Heart left ventricle (tissue), 13 donors: ENCODE results near the gene HDAC7.

Source experiments
- CTCF ChIP-seq, 12 donors: fragments of 200-600 bp; sonication (generic) in 4 of 12; IDR thresholded peaks; one replicate each; pipeline versions ENCODE4 v1.5.0 to v1.8.0; 2018 to 2022; ENCODE audit warnings: antibody characterized with exemption in 12 of 12, mild to moderate bottlenecking in 5 of 12
- POLR2A ChIP-seq, 2 donors: fragments of 450-650 bp; IDR thresholded peaks; one replicate each; pipeline ENCODE4 v1.6.1; 2017; ENCODE audit warnings: antibody characterized with exemption in 2 of 2, mild to moderate bottlenecking in 2 of 2, moderate library complexity in 2 of 2
- donor health status: ischemic (EF 13 %, LVEDD 7.1; RV severe dilation, severe dysfunction).
- donor health status: DM: no; HTN: yes; CAD: no.
- donor health status: DM: no; HTN: no; CAD: no.
- donor health status: ischemic (EF 25% LVEDD 6.9; RV normal size, moderate dysfunction).
- donor health status: ischemic (EF 25% LVEDD 5.7; RV mildly dilated, moderate dysfunction).
- donor health status: ischemic (EF 35%, LVEDD 5.7; RV mildly dilated, moderate dysfunction).
- donor health status: nonischemic (EF 11% LVEDD 7.7; RV severe dilation, severe dysfunction).
- donor health status: DM: yes; HTN: yes; CAD: no.
- donor health status: PGD.
- donor health status: ischemic (EF 29% LVEDD 5.4; RV normal size, mild dysfunction).
- donor health status: nonischemic (EF 23%, LVEDD 6.1; RV moderate dilation, normal function).

DNA sequence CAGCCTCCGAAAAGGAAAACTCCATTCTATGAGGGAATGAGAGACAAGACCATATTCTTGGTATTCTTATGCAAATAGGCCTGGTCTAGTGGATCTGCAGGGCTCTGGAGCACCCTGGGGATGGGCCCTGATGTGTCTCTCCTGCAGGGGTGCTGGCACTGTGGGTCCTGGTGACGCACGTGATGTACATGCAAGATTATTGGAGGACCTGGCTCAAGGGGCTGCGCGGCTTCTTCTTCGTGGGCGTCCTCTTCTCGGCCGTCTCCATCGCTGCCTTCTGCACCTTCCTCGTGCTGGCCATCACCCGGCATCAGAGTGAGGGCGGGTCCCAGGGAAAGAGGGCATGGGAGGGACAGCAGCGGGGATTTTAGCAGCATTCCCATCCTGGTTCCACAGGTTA, 40.8 kb downstream of the HDAC7 start:
- TF ChIP-seq CTCF (IDR thresholded peaks at IDR 0.05) = no peak
- TF ChIP-seq POLR2A (IDR thresholded peaks at IDR 0.05) = no peak
